ENCODE data around the gene PPP2R2D. TPM values are rescaled to one million over a fixed set of nuclear protein-coding genes. Genes with fewer than 3 reads are reported as not detected.

PPP2R2D gene
- total RNA-seq, 1 experiment from 2014 or later, result 35.1 TPM

DNA sequence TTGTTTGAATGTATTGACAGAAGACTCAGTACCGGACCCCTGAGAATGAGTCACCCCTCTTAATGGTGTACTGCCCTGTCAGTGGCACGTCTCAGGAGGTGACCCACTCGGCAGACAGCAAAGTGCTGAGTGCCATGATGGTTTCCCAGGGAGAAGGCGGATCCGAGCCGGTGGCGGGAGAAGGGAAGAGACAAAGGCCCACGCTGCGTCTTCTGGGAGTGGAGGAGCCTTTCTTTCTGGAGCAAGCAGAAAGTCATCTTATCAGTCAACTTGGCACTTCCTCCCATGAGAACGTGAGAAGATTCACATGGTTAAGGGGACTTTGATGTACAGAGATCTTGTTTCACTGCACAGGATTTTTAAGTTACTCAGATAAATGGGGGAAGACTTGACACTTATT is 14.6 kb upstream of the PPP2R2D start:
- Mint-ChIP-seq H3K27me3 (ENCODE audit: low read depth) (peaks cover 2% of the 10 kb centered on the region; the same call in 1 of the 2 replicates), H3K4me3 (no peak overlapping the region), H3K36me3 (ENCODE audit: insufficient read depth in 1 of 3, low read depth in 3 of 3) (peaks cover 0 to 5% (median 0%) of the 10 kb centered on the region in 3 experiments; a peak in 2 of 7 replicates), H3K9me3 (peaks cover 7 to 10% of the 10 kb centered on the region in 2 experiments), H3K27ac (no peak overlapping the region), H3K4me1 (peaks cover 0 to 2% of the 10 kb centered on the region in 2 experiments; a peak in 3 of 4 replicates)
- no peak overlapping the region for H3T11ph ChIP-seq (ENCODE audit: low read length)
- H3K4me2 ChIP-seq (ENCODE audit: insufficient read depth, insufficient read length, low read length), result no peak overlapping the region
- no peak overlapping the region for H3K9ac ChIP-seq (ENCODE audit: extremely low read depth, insufficient read length, low read length)
- H4K91ac ChIP-seq (ENCODE audit: insufficient read length, low read depth, low read length), result no peak overlapping the region
- no peaks in the 10 kb centered on the region for H3K79me2 ChIP-seq (ENCODE audit: insufficient read depth, low read length)
- no peak overlapping the region for H3K27ac ChIP-seq (ENCODE audit: insufficient read length, low read depth, low read length)
- no peak overlapping the region for H4K5ac ChIP-seq (ENCODE audit: insufficient read length, low read depth, low read length)
- no peak overlapping the region for H3K18ac ChIP-seq (ENCODE audit: insufficient read length, low read depth, low read length)
- no peak overlapping the region for H2BK15ac ChIP-seq (ENCODE audit: low read depth, low read length)
- TF ChIP-seq, protein P1, sequence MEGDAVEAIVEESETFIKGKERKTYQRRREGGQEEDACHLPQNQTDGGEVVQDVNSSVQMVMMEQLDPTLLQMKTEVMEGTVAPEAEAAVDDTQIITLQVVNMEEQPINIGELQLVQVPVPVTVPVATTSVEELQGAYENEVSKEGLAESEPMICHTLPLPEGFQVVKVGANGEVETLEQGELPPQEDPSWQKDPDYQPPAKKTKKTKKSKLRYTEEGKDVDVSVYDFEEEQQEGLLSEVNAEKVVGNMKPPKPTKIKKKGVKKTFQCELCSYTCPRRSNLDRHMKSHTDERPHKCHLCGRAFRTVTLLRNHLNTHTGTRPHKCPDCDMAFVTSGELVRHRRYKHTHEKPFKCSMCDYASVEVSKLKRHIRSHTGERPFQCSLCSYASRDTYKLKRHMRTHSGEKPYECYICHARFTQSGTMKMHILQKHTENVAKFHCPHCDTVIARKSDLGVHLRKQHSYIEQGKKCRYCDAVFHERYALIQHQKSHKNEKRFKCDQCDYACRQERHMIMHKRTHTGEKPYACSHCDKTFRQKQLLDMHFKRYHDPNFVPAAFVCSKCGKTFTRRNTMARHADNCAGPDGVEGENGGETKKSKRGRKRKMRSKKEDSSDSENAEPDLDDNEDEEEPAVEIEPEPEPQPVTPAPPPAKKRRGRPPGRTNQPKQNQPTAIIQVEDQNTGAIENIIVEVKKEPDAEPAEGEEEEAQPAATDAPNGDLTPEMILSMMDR (conservative IDR thresholded peaks at IDR 0.05), result no peak
- no peaks in the 10 kb centered on the region for H3K4me1 ChIP-seq (ENCODE audit: insufficient read depth, low read length)
- peak; percentile 15 for DNase-seq
- no peaks in the 10 kb centered on the region for H3K79me1 ChIP-seq (ENCODE audit: insufficient read depth, low read depth, low read length, poor library complexity, severe bottlenecking)
- H3K56ac ChIP-seq (ENCODE audit: insufficient read length, low read depth, low read length), result no peak overlapping the region
- H3K27me3 ChIP-seq (ENCODE audit: insufficient read depth, low read length), result no peaks in the 10 kb centered on the region
- H2BK5ac ChIP-seq (ENCODE audit: insufficient read length, low read length), result no peak overlapping the region
- peaks cover 2% of the 10 kb centered on the region for H4K20me1 ChIP-seq (ENCODE audit: control insufficient read depth, insufficient read depth, insufficient read length)
- no peaks in the 10 kb centered on the region for H3K9me3 ChIP-seq (ENCODE audit: control insufficient read depth, low read depth, low read length)
- no peak overlapping the region for H4K8ac ChIP-seq (replicated peaks; ENCODE audit: insufficient read length, low read depth, low read length)
- H2AK5ac ChIP-seq (ENCODE audit: insufficient read length, low read length), result no peak overlapping the region
- no peak overlapping the region for H3K23ac ChIP-seq (ENCODE audit: insufficient read length, low read depth, low read length)
- no peak overlapping the region for H2BK20ac ChIP-seq (ENCODE audit: low read depth, low read length, poor library complexity, severe bottlenecking)
- H3K14ac ChIP-seq (ENCODE audit: insufficient read depth, low read length), result no peak overlapping the region
- no peak overlapping the region for H3K4ac ChIP-seq (ENCODE audit: low read depth, low read length)
- no peaks in the 10 kb centered on the region for H3K23me2 ChIP-seq (ENCODE audit: insufficient read length, low read depth, low read length, poor library complexity, severe bottlenecking)
- H2BK12ac ChIP-seq (ENCODE audit: insufficient read length, low read depth, low read length), result no peak overlapping the region
- no peak overlapping the region for H2BK120ac ChIP-seq (ENCODE audit: low read depth, low read length, poor library complexity, severe bottlenecking)
- no peak overlapping the region for H2AFZ ChIP-seq (ENCODE audit: low read length)
- no CpG with 5 or more reads among the region's 10 CpGs for WGBS (ENCODE audit: extremely low coverage, insufficient read length, low lambda C conversion rate)
